HG03439 (cell line): ENCODE results near the gene IGFL3.
A peak's percentile ranks its signal among the peaks of the same experiment; 100 is the strongest.
"Not testable (repeated sequence)": the region's sequence is repeated elsewhere in the genome, so short reads cannot be mapped to it uniquely, and the experiment has no call there.

ENCODE experiments used
- ATAC-seq: cut with Tn5 transposase; IDR thresholded peaks from one replicate; pipeline ENCODE4 v1.9.1; 2021; ENCODE audit warnings: mild to moderate bottlenecking, moderate library complexity; ENCODE audit not compliant: unreplicated experiment

Gene IGFL3

DNA sequence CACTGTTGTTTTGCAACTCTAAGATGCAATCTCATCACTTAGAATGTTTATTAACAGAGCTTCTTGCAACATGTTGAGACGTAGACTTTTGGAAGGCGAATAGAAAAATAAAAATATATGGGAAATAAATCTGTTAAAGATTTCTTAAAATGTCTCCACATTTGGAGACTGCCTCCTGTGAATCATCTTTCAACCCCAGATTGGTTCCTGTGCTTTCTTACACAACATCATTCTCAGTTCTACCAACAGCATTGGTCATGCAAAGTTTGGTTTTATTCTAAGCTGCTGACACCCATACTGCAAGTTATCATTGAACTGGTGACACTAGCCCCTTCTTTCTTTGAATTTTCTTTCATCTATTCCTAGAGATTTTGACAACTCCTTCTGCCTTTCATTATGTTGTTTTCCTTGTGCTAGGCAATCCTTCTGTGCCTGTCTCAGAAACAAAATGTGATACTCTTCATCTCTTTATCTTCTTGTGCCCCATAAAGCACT, 1.6 kb upstream of the IGFL3 start:
- no peak for ATAC-seq

GRCh38 chr19:46125447-46125846, 959 bp upstream of the IGFL3 start:
- no peak for ATAC-seq

GRCh38 chr19:46118136-46118535, 6.4 kb downstream of the IGFL3 start:
- ATAC-seq: no peak

- ATAC-seq: no peak
Measured at GRCh38 chr19:46116121-46116520, 8.4 kb downstream of the IGFL3 start.

- peak; percentile 64 for ATAC-seq
Measured at GRCh38 chr19:46115396-46116106, 8.9 kb downstream of the IGFL3 start.

DNA sequence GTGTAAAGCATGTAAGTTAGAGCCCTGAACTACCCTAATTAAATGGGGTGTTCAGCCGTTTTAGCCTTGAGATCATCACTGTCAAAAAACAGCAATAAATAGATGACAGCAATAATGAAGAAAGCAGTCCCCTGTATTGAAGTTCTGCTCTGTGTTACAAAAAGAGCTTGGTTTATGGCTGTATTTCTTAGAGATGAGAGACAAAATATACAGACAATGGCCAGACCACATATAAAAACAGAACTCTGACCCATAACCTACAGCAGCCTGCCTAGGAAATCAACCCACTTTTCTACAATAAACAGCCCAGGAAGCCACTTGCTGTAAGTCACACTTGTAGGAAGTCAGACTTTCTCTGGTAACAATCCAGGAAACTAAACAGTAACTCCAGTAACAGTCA, 10.8 kb downstream of the IGFL3 start:
- ATAC-seq: no peak

DNA sequence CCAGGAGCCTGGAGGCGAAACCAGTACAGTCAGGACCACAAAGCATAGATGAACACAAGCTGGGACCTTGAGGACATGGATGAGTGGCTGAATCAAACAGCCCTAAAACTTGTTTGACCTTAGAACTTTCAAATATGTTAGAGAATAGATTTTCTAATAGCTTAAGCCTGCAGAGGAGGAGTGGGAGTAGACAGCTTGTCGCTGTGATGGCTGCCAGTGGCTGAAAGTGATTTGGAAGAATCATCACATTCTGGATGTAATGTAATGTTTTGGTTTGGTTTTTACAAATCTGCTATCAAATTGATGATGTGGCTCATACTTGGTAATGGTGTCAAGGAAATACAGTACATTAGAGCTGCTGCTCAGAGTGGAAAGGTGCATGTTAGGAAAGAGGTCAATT, 12.0 kb downstream of the IGFL3 start:
- ATAC-seq: no peak

GRCh38 chr19:46111376-46111775, 13.1 kb downstream of the IGFL3 start:
- ATAC-seq: no peak

DNA sequence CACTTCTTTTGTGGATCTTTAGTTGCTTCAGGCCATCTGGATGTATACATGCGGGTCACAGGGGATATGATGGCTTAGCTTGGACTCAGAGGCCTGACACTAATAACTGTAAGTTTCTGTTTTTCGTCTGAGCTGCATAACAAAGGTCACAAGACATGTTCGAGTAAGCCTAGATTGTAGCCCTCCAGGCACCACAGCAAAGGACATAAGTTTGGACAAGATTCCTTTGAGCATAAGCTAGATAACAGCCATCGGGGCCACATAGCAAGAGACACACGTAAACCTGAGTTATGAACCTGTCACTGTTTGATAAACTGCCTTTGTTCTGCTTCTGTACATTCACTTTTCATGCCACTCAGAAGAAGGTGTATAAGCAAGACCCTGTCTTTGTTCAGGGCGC, 14.6 kb downstream of the IGFL3 start:
- ATAC-seq: no peak

DNA sequence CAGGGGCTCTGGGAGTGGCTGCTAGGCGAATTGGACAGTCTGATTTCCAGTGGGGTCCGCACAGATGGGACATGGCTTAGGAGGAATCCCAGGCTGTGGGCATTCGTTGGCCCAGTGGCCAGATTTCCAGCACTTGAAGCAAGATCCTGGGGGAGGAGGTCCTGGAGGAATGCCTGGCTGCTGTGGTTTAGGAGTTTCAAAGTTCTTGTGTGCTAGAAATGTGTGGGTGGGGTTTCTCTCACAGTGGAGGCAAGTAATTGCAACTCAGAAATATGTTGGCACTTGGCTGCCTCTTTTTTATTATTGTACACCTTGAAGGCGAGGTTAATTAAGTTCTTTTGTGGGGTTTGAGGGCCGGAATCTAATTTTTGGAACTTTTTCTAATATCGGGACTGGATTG, 17.1 kb downstream of the IGFL3 start:
- ATAC-seq: no peak

GRCh38 chr19:46102333-46102732, 22.2 kb downstream of the IGFL3 start:
- ATAC-seq: not testable (repeated sequence)

DNA sequence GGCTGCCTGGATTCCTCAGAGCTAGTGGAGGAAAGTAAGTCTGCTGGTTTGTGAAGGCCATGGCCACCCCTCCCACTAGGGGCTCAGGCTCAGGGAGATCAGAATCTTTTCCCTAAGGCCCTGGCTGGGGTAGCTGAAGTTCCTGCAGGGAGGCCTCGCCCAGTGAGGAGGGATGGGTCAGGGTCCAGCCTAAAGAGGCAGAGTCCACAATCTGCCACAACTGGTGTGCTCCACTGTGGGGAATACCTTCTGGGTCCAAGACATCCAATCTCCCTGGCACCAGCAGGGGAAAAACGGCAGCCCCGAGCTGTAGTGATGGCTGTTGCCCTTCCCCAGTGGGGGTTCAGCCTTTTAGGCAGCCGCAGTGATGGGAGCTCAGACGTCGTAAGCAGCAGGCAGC, 23.2 kb downstream of the IGFL3 start:
- no peak for ATAC-seq

GRCh38 chr19:46100344-46100743, 24.1 kb downstream of the IGFL3 start:
- no peak for ATAC-seq

DNA sequence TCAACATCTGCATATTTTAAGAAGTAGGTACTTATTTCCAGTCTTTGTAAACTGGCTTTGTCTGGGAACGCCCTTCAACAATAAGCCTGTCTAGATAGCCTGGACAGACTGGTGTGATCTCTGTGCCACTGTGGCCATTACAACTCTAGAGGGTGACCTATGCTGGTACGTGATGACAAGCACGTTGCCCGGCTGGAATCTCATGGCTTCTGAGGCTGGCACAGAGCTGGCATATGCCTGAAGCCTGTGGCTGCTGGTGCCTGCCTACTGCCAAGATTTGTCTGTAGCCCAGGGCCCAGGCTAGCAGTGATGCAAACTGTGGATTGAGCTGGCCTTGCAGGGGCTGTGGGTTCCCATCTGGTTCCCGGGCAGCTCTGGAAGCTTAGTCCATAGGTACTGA, 34.0 kb downstream of the IGFL3 start:
- ATAC-seq: no peak

- no peak for ATAC-seq
Measured at GRCh38 chr19:46089432-46089831, 35.1 kb downstream of the IGFL3 start.

DNA sequence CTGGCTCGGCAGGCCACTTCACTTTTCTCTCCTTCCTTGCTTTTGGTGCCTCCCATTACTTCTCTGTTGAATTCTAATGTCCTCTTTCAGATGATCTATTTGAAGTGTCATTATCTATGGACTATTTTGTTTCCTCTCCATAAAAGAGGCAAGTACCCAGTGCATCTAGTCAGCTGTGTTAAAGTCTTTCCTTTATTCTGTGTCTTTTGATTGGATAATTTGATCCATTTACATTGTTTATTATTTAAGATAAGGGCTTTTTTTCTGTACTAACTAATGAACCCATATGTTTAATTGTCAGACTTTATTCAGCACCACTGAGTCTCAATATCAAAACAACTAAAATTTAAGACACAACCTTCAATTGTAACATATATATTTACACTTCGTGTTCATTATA, 36.4 kb downstream of the IGFL3 start:
- ATAC-seq: no peak

DNA sequence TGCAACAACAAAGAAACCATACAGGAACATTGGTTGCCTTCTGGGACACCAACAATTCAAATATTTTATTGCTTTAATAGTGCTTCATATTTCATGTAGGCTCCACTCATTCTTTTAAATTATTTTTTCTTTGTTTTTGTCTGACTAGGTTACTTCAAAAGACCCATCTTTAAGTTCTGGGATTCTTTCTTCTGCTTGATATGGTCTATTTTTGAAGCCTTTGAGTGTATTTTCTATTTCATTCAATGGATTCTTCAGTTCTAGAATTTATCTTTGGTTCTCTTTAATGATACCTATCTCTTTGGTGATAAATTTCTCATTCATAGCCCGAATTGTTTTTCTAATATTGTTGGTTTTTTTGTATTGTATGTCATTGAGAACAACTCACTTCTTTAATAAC, 38.6 kb downstream of the IGFL3 start:
- no peak for ATAC-seq

GRCh38 chr19:46082728-46083050, 41.8 kb downstream of the IGFL3 start:
- ATAC-seq: no peak

DNA sequence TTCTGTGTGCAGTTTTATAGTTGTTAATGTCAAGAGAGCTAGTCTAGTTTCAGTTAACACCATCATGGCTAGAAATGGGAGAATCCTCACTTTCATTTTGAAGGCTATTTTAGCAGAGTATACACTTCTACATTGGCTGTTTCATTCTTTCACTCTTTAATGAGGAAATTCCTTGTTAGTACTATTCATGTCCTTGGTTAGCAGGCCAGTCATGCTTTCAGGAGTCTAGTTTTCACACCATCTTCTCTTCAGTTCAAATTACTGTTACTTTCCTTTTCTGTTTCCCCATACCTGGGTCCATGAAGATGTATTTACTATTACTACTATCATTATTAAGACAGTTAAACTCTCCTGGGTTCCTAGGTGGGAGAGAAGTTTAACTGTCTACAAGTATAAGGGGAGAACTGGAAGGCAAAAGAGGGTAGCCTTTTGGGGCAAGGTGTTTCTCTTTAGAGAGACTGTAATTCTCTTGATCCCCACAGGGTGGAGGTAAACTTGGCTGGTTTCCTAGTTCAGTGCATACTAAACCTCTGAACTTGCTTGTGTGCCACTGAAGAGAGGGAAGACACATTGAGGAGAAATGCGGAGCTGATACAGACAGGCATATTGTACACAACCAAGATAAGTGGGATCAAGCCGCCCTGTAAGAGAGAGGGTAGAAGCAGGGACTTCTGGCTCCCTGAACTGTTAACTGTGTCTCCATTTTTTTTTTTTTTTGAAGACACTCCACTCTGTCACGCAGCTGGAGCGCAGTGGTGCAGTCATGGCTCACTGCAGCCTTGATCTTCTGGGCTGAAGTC, 42.4 kb downstream of the IGFL3 start:
- ATAC-seq: no peak

GRCh38 chr19:46080561-46080960, 43.9 kb downstream of the IGFL3 start:
- ATAC-seq: no peak

GRCh38 chr19:46079576-46079975, 44.9 kb downstream of the IGFL3 start:
- no peak for ATAC-seq

GRCh38 chr19:46078573-46079332, 45.7 kb downstream of the IGFL3 start:
- ATAC-seq: not testable (repeated sequence)
